Nephron (organoid): ENCODE measurements around the gene PCSK5.

Experiments used
- H3K27ac Mint-ChIP-seq, 3 experiments: 2 replicates each; pipeline ENCODE4 v1.8.0; 2020; ENCODE audit warnings: mixed read lengths in 3 of 3, mild to moderate bottlenecking in 2 of 3, moderate library complexity in 1 of 3
- H3K27me3 Mint-ChIP-seq: 2 replicates; pipeline ENCODE4 v1.8.0; 2021; ENCODE audit warnings: low read depth, mild to moderate bottlenecking, moderate library complexity, mixed read lengths
- H3K36me3 Mint-ChIP-seq: 2 replicates; pipeline ENCODE4 v1.8.0; 2020; ENCODE audit warnings: low read depth, mixed read lengths
- H3K4me1 Mint-ChIP-seq: 2 replicates; pipeline ENCODE4 v1.8.0; 2020; ENCODE audit warnings: mixed read lengths
- H3K4me3 Mint-ChIP-seq, 3 experiments: 2 replicates each; pipeline ENCODE4 v1.8.0; 2020; ENCODE audit warnings: mild to moderate bottlenecking in 3 of 3, mixed read lengths in 3 of 3, moderate library complexity in 2 of 3
- H3K9me3 Mint-ChIP-seq: 2 replicates; pipeline ENCODE4 v1.8.0; 2020; ENCODE audit warnings: mixed read lengths
- CTCF ChIP-seq, 3 experiments: fragments of 200-600 bp; sonication (generic); IDR thresholded peaks; one replicate each; pipeline ENCODE4 v1.5.0; 2021; ENCODE audit warnings: antibody characterized with exemption in 3 of 3; ENCODE audit not compliant: unreplicated experiment in 3 of 3

PCSK5 gene

DNA sequence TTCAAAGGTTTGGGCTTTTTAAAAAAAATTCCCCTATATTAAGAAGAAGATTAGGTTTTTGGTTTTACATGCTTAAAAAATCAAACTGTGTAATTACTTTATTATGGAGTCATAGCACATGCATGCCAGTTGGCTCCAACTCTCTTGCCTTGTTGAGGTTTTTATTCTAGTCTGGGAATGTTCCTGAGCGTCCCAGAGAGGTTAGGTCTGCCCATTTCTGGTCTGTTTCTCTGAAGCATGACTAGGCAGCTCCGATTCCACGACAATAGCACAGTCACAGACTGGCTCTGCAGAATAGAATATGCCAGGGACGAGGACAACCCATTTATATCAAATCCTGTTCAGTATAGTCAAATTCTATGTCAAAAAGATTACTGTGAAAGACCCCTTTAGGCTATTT is 217.0 kb downstream of the PCSK5 start:
- no peak for TF ChIP-seq CTCF (IDR thresholded peaks at IDR 0.05; ENCODE audit: unreplicated experiment in 3 of 3)
- Mint-ChIP-seq H3K9me3 (no peaks in the 10 kb centered on the region), H3K27me3 (no peaks in the 10 kb centered on the region), H3K27ac (no peak overlapping the region), H3K36me3 (peaks cover 23% of the 10 kb centered on the region), H3K4me1 (peaks cover 42% of the 10 kb centered on the region), H3K4me3 (no peak overlapping the region)

DNA sequence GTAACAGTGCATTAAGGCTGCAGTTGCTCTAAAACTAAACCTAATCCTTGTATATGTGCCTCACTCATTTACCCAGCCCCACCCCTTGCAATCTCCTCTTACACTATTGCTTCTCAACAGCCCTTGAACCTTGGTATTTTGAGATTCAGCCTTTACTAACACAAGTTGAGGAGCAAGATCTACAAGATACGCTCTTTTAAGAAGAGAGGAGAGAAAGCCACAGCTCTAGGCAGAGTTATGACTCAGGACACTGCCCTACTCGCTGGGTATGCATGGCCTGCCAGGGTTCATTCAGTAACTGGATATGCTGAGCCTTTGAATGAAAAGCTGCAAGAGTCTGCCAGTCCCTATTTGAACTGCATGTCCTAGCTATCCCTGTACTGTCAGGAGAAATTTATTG is 219.5 kb downstream of the PCSK5 start:
- Mint-ChIP-seq H3K27ac (no peak overlapping the region), H3K9me3 (no peaks in the 10 kb centered on the region), H3K4me1 (peaks cover 36% of the 10 kb centered on the region), H3K36me3 (peaks cover 20% of the 10 kb centered on the region), H3K4me3 (no peak overlapping the region), H3K27me3 (no peaks in the 10 kb centered on the region)
- TF ChIP-seq CTCF (IDR thresholded peaks at IDR 0.05; ENCODE audit: unreplicated experiment in 3 of 3) = no peak

DNA sequence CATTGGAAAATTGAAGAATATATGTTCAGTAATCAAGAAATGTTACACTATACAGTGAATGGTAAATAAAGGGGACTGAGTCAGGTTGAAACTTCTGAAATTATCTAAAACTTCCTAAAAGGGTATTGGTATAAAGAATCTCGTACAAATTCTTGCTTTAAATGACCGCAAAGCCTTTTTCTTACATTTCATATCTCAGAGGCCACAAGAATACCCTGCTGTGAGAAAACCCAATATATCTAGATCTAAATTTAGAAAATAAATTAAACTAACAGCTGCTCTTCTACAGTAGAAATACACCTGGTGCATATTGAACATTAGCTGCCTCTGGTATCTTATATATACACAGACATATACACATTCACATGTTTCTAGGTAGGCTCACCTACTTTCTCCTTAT is 221.7 kb downstream of the PCSK5 start:
- H3K27ac Mint-ChIP-seq = no peak overlapping the region
- no peak for TF ChIP-seq CTCF (IDR thresholded peaks at IDR 0.05; ENCODE audit: unreplicated experiment in 3 of 3)

DNA sequence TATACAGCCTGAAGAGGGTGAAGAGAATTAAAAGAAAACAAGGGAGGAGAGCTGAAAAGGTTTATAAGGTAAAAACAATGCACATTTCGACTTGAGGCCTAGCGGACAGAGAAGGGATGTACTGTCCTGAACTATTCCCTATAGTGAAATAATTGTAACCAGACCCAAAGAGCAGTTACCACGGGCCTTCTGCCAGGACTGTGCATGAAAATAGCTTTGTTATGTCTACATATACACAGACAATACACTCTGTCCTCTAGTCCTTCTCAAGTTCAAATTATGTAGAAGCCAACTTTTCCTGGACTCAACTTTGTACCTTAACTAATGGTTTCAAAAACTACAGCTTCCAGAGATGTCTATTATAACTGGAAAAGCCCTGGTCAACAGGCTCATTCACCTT is 223.7 kb downstream of the PCSK5 start:
- no peak for TF ChIP-seq CTCF (IDR thresholded peaks at IDR 0.05; ENCODE audit: unreplicated experiment in 3 of 3)
- no peaks in the 10 kb centered on the region for H3K9me3 Mint-ChIP-seq
- H3K4me3 Mint-ChIP-seq = no peak overlapping the region
- H3K36me3 Mint-ChIP-seq = peaks cover 10% of the 10 kb centered on the region
- no peaks in the 10 kb centered on the region for H3K27me3 Mint-ChIP-seq
- H3K27ac Mint-ChIP-seq = peak overlapping the region in 1 of 3 experiments; percentile 33
- H3K4me1 Mint-ChIP-seq = peaks cover 40% of the 10 kb centered on the region

More for the DNA sequence above, 221.7 kb downstream of the PCSK5 start:
- H3K27me3 Mint-ChIP-seq = no peaks in the 10 kb centered on the region
- H3K9me3 Mint-ChIP-seq = no peaks in the 10 kb centered on the region
- H3K36me3 Mint-ChIP-seq = peaks cover 20% of the 10 kb centered on the region
- H3K4me3 Mint-ChIP-seq = no peak overlapping the region
- peaks cover 37% of the 10 kb centered on the region for H3K4me1 Mint-ChIP-seq

DNA sequence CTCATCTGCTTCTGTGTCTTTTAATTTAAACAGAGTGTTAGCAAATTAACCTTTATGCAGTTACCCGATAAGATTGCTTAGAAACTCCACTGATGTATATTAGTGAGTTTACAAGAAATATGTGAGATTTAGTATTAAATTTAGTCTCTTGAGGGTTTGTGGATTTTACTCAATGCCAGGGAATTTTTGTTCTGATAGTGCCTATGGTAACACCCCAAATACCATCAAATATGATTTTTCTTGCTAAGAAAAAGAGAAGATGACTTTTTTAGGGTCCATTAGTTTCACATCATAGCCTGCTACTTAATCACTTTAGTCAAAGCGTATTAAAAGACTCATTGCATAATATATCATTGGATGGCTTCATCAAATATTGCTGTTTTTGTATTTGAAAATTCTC is 224.9 kb downstream of the PCSK5 start:
- H3K9me3 Mint-ChIP-seq = no peaks in the 10 kb centered on the region
- TF ChIP-seq CTCF (IDR thresholded peaks at IDR 0.05; ENCODE audit: unreplicated experiment in 3 of 3) = no peak
- no peaks in the 10 kb centered on the region for H3K27me3 Mint-ChIP-seq
- no peak overlapping the region for H3K27ac Mint-ChIP-seq
- peaks cover 6% of the 10 kb centered on the region for H3K36me3 Mint-ChIP-seq
- H3K4me1 Mint-ChIP-seq = peaks cover 29% of the 10 kb centered on the region
- no peak overlapping the region for H3K4me3 Mint-ChIP-seq

GRCh38 chr9:76115982-76116646 is 225.6 kb downstream of the PCSK5 start:
- Mint-ChIP-seq H3K36me3 (peaks cover 6% of the 10 kb centered on the region), H3K27ac (no peak overlapping the region), H3K4me1 (peaks cover 28% of the 10 kb centered on the region), H3K4me3 (no peak overlapping the region), H3K9me3 (no peaks in the 10 kb centered on the region), H3K27me3 (no peaks in the 10 kb centered on the region)
- TF ChIP-seq CTCF (IDR thresholded peaks at IDR 0.05; ENCODE audit: unreplicated experiment in 3 of 3) = no peak
